HL-60 (cell line): Measurements from ENCODE around the gene CLSTN3.

ENCODE experiments used
- DNase-seq, 2 experiments: peaks; one replicate each; pipeline ENCODE4 v3.0.0-alpha.2; 2010 to 2020; ENCODE audit warnings: low read depth in 1 of 2, low spot score in 1 of 2
- H3K27ac ChIP-seq: fragments of 250-450 bp; sonication (Bioruptor Pico); replicated peaks from 2 replicates; pipeline ENCODE4 v1.5.1; 2020; ENCODE audit warnings: mild to moderate bottlenecking, moderate library complexity
- H3K27me3 ChIP-seq: fragments of 250-450 bp; sonication (Bioruptor Pico); 2 replicates; pipeline ENCODE4 v1.5.1; 2021; ENCODE audit warnings: mild to moderate bottlenecking, moderate library complexity; ENCODE audit not compliant: insufficient read depth, poor library complexity, severe bottlenecking
- H3K4me3 ChIP-seq: replicated peaks from 2 replicates; pipeline ENCODE4 v1.5.1; 2011; ENCODE audit warnings: mild to moderate bottlenecking, control low read depth, low read length; ENCODE audit not compliant: insufficient read depth
- GABPA ChIP-seq: IDR thresholded peaks from 2 replicates; pipeline ENCODE4 v1.6.1; 2012; ENCODE audit warnings: low read depth
- POLR2AphosphoS5 ChIP-seq: IDR thresholded peaks from 2 replicates; pipeline ENCODE4 v1.6.1; 2012; ENCODE audit warnings: low read depth
- SPI1 ChIP-seq: IDR thresholded peaks from 2 replicates; pipeline ENCODE4 v1.6.1; 2012; ENCODE audit warnings: low read depth, mild to moderate bottlenecking, borderline replicate concordance
- TF ChIP-seq, protein P1 (sequence below): IDR thresholded peaks from 2 replicates; pipeline ENCODE4 v1.6.1; 2012; ENCODE audit warnings: low read depth; ENCODE audit not compliant: insufficient replicate concordance
- TF ChIP-seq, protein P2 (sequence below): IDR thresholded peaks from one replicate; pipeline ENCODE4 v1.5.1; 2011; ENCODE audit warnings: low read length, control low read depth, inconsistent platforms; ENCODE audit not compliant: insufficient read depth

Gene CLSTN3

DNA sequence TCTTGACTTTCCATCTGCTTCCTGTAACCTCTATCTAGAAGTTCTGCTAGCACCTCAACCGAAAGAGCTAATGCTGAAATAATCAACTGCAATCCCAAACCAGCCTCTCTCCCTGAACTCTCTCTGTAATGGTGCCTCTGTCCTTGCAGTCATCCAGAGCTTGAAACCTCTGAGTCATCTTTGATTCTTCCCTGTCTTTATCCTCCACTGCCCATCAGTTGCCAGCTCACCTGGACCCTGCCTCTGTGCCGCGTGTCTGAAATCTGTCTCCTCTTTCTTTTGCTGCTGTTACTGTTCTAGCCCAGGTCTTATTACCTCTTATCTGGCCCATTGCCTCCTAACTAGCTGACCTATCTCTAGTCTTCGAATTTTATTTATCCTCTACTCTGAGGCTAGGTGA, 15.5 kb downstream of the CLSTN3 start:
- Histone ChIP-seq H3K27me3 (peaks cover 2% of the 10 kb centered on the region), H3K4me3 (no peak overlapping the region), H3K27ac (no peak overlapping the region)
- DNase-seq: no peak
- no peak for TF ChIP-seq POLR2AphosphoS5
- TF ChIP-seq GABPA: no peak
- TF ChIP-seq SPI1: no peak
- TF ChIP-seq, protein P1, sequence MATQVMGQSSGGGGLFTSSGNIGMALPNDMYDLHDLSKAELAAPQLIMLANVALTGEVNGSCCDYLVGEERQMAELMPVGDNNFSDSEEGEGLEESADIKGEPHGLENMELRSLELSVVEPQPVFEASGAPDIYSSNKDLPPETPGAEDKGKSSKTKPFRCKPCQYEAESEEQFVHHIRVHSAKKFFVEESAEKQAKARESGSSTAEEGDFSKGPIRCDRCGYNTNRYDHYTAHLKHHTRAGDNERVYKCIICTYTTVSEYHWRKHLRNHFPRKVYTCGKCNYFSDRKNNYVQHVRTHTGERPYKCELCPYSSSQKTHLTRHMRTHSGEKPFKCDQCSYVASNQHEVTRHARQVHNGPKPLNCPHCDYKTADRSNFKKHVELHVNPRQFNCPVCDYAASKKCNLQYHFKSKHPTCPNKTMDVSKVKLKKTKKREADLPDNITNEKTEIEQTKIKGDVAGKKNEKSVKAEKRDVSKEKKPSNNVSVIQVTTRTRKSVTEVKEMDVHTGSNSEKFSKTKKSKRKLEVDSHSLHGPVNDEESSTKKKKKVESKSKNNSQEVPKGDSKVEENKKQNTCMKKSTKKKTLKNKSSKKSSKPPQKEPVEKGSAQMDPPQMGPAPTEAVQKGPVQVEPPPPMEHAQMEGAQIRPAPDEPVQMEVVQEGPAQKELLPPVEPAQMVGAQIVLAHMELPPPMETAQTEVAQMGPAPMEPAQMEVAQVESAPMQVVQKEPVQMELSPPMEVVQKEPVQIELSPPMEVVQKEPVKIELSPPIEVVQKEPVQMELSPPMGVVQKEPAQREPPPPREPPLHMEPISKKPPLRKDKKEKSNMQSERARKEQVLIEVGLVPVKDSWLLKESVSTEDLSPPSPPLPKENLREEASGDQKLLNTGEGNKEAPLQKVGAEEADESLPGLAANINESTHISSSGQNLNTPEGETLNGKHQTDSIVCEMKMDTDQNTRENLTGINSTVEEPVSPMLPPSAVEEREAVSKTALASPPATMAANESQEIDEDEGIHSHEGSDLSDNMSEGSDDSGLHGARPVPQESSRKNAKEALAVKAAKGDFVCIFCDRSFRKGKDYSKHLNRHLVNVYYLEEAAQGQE: no peak
- TF ChIP-seq, protein P2, sequence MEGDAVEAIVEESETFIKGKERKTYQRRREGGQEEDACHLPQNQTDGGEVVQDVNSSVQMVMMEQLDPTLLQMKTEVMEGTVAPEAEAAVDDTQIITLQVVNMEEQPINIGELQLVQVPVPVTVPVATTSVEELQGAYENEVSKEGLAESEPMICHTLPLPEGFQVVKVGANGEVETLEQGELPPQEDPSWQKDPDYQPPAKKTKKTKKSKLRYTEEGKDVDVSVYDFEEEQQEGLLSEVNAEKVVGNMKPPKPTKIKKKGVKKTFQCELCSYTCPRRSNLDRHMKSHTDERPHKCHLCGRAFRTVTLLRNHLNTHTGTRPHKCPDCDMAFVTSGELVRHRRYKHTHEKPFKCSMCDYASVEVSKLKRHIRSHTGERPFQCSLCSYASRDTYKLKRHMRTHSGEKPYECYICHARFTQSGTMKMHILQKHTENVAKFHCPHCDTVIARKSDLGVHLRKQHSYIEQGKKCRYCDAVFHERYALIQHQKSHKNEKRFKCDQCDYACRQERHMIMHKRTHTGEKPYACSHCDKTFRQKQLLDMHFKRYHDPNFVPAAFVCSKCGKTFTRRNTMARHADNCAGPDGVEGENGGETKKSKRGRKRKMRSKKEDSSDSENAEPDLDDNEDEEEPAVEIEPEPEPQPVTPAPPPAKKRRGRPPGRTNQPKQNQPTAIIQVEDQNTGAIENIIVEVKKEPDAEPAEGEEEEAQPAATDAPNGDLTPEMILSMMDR: no peak

DNA sequence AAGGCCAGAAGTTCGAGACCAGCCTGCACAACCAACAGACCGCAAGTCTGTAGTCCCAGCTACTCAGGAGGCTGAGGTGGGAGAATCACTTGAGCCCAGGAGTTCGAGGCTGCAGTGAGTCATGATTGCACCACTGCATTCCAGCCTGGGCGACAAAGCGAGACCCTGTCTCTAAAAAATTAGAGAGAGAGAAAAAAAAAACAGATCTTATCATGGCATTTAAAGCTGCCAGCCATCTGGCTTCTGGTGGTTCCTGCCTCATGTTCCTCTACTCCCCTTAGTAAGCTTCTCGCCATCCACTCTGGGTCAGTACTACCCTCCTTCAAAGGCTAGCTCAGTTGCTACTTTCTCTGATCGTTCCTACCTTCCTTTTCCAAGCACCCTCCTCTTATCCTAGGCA, 16.1 kb downstream of the CLSTN3 start:
- H3K27ac ChIP-seq: no peak overlapping the region
- DNase-seq: no peak
- TF ChIP-seq, protein P2: no peak
- TF ChIP-seq SPI1: no peak
- TF ChIP-seq, protein P1: no peak
- no peak for TF ChIP-seq GABPA
- TF ChIP-seq POLR2AphosphoS5: no peak
- no peak overlapping the region for H3K4me3 ChIP-seq
- peaks cover 2% of the 10 kb centered on the region for H3K27me3 ChIP-seq

DNA sequence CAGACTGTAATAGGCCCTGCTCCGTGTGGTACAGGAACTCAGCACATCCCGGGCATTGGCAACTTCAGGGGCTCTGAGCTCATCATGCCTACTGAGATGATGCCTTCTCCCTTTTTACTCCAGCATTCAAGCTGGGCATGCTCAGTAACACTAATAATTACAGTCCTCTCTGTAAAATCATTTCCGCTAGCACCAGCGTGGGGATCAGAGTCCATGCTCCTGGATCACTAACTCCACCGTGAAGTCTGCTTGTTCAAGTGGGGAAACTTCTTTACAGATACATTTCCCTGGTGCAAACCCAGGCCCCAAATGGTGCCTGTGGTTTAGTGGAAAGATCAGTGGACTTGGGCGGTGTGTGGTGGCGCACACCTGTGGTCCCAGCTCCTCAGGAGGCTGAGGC, 16.7 kb downstream of the CLSTN3 start:
- Histone ChIP-seq H3K4me3 (no peak overlapping the region), H3K27ac (no peak overlapping the region), H3K27me3 (peaks cover 2% of the 10 kb centered on the region)
- no peak for DNase-seq
- TF ChIP-seq GABPA (no peak), SPI1 (no peak), POLR2AphosphoS5 (no peak)
- TF ChIP-seq, protein P2: no peak
- TF ChIP-seq, protein P1: no peak
